MM.1S (cell line): ENCODE results near the gene COL3A1.

Experiments used
- DNase-seq: peaks from one replicate; pipeline ENCODE4 v3.0.0-alpha.2; 2015
- H2AFZ ChIP-seq: fragments of 300-600 bp; sonication (generic); 2 replicates; pipeline ENCODE4 v1.6.0; 2016; ENCODE audit warnings: antibody characterized with exemption, low read length
- H3F3A ChIP-seq: fragments of 300-600 bp; sonication (generic); 2 replicates; pipeline ENCODE4 v1.6.1; 2016; ENCODE audit warnings: mild to moderate bottlenecking, antibody characterized with exemption, low read length, moderate library complexity, mixed read lengths; ENCODE audit not compliant: insufficient read depth
- H3K27ac ChIP-seq: fragments of 300-600 bp; sonication (generic); 2 replicates; pipeline ENCODE4 v1.5.1; 2016; ENCODE audit warnings: mild to moderate bottlenecking, low read length
- H3K27me3 ChIP-seq: fragments of 300-600 bp; sonication (generic); replicated peaks from 2 replicates; pipeline ENCODE4 v1.6.0; 2016; ENCODE audit warnings: low read length; ENCODE audit not compliant: insufficient read depth
- H3K36me3 ChIP-seq: fragments of 300-600 bp; sonication (generic); replicated peaks from 2 replicates; pipeline ENCODE4 v1.6.1; 2016; ENCODE audit warnings: mild to moderate bottlenecking, low read length, mixed read lengths; ENCODE audit not compliant: insufficient read depth
- H3K4me1 ChIP-seq: fragments of 300-600 bp; sonication (generic); 2 replicates; pipeline ENCODE4 v1.6.1; 2016; ENCODE audit warnings: low read length, mixed read lengths
- H3K4me2 ChIP-seq: fragments of 300-600 bp; sonication (generic); 2 replicates; pipeline ENCODE4 v1.6.0; 2016; ENCODE audit warnings: low read depth, low read length
- H3K4me3 ChIP-seq: fragments of 300-600 bp; sonication (generic); 2 replicates; pipeline ENCODE4 v1.5.1; 2016; ENCODE audit warnings: low read length, mixed read lengths
- H3K79me2 ChIP-seq: fragments of 300-600 bp; sonication (generic); 2 replicates; pipeline ENCODE4 v1.6.1; 2016; ENCODE audit warnings: mixed run types, low read length, mixed read lengths
- H3K9ac ChIP-seq: fragments of 300-600 bp; sonication (generic); 2 replicates; pipeline ENCODE4 v1.6.1; 2016; ENCODE audit warnings: low read length, mixed read lengths
- H3K9me2 ChIP-seq: fragments of 300-600 bp; sonication (generic); replicated peaks from 2 replicates; pipeline ENCODE4 v1.6.1; 2016; ENCODE audit warnings: mild to moderate bottlenecking, low read length, mixed read lengths; ENCODE audit not compliant: insufficient read depth
- H3K9me3 ChIP-seq: fragments of 300-600 bp; sonication (generic); replicated peaks from 2 replicates; pipeline ENCODE4 v1.6.1; 2016; ENCODE audit warnings: mild to moderate bottlenecking, low read length, mixed read lengths; ENCODE audit not compliant: insufficient read depth
- H4K20me1 ChIP-seq: fragments of 300-600 bp; sonication (generic); 2 replicates; pipeline ENCODE4 v1.6.1; 2016; ENCODE audit warnings: mild to moderate bottlenecking, low read length, moderate library complexity, mixed read lengths; ENCODE audit not compliant: insufficient read depth
- EZH2 ChIP-seq: fragments of 300-600 bp; sonication (generic); optimal IDR thresholded peaks from 2 replicates; pipeline ENCODE3; 2017; ENCODE audit warnings: low read depth, mild to moderate bottlenecking, antibody characterized with exemption, low read length, mixed read lengths
- EZH2phosphoT487 ChIP-seq: fragments of 300-600 bp; sonication (generic); IDR thresholded peaks from 2 replicates; pipeline ENCODE4 v1.6.1; 2018; ENCODE audit warnings: antibody characterized with exemption, low read length
- TF ChIP-seq, protein P1 (sequence below): fragments of 300-600 bp; sonication (generic); IDR thresholded peaks from 2 replicates; pipeline ENCODE4 v1.5.1; 2016; ENCODE audit warnings: antibody characterized with exemption, low read length, mixed read lengths

Gene COL3A1

DNA sequence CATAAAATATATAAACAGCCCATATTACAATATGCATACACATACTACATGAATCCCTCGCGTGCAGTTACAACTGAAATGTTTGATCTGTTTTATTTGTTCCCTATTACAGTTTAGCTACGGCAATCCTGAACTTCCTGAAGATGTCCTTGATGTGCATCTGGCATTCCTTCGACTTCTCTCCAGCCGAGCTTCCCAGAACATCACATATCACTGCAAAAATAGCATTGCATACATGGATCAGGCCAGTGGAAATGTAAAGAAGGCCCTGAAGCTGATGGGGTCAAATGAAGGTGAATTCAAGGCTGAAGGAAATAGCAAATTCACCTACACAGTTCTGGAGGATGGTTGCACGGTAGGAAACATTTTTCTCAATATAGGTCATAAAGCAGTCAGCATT, 36.4 kb downstream of the COL3A1 start:
- Histone ChIP-seq H4K20me1 (no peaks in the 10 kb centered on the region), H3K4me3 (no peak overlapping the region), H3K27ac (no peak overlapping the region), H3K9ac (no peak overlapping the region), H3F3A (no peaks in the 10 kb centered on the region), H3K79me2 (no peaks in the 10 kb centered on the region), H3K4me2 (no peak overlapping the region), H3K4me1 (no peaks in the 10 kb centered on the region), H3K36me3 (no peaks in the 10 kb centered on the region), H3K9me2 (no peaks in the 10 kb centered on the region), H3K9me3 (no peaks in the 10 kb centered on the region), H2AFZ (no peak overlapping the region), H3K27me3 (no peaks in the 10 kb centered on the region)
- TF ChIP-seq, protein P1, sequence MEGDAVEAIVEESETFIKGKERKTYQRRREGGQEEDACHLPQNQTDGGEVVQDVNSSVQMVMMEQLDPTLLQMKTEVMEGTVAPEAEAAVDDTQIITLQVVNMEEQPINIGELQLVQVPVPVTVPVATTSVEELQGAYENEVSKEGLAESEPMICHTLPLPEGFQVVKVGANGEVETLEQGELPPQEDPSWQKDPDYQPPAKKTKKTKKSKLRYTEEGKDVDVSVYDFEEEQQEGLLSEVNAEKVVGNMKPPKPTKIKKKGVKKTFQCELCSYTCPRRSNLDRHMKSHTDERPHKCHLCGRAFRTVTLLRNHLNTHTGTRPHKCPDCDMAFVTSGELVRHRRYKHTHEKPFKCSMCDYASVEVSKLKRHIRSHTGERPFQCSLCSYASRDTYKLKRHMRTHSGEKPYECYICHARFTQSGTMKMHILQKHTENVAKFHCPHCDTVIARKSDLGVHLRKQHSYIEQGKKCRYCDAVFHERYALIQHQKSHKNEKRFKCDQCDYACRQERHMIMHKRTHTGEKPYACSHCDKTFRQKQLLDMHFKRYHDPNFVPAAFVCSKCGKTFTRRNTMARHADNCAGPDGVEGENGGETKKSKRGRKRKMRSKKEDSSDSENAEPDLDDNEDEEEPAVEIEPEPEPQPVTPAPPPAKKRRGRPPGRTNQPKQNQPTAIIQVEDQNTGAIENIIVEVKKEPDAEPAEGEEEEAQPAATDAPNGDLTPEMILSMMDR, result no peak
- no peak for TF ChIP-seq EZH2
- no peak for TF ChIP-seq EZH2phosphoT487
- DNase-seq, result no peak

GRCh38 chr2:189012351-189012750, 38.2 kb downstream of the COL3A1 start:
- Histone ChIP-seq H3K27ac (no peak overlapping the region), H3F3A (no peaks in the 10 kb centered on the region), H3K4me1 (no peaks in the 10 kb centered on the region), H3K4me2 (no peak overlapping the region), H2AFZ (no peak overlapping the region), H4K20me1 (no peaks in the 10 kb centered on the region), H3K9me2 (no peaks in the 10 kb centered on the region), H3K79me2 (no peaks in the 10 kb centered on the region), H3K9ac (no peak overlapping the region), H3K4me3 (no peak overlapping the region), H3K27me3 (no peaks in the 10 kb centered on the region), H3K9me3 (no peaks in the 10 kb centered on the region), H3K36me3 (no peaks in the 10 kb centered on the region)
- no peak for DNase-seq
- no peak for TF ChIP-seq EZH2
- TF ChIP-seq, protein P1, result no peak
- TF ChIP-seq EZH2phosphoT487, result no peak

DNA sequence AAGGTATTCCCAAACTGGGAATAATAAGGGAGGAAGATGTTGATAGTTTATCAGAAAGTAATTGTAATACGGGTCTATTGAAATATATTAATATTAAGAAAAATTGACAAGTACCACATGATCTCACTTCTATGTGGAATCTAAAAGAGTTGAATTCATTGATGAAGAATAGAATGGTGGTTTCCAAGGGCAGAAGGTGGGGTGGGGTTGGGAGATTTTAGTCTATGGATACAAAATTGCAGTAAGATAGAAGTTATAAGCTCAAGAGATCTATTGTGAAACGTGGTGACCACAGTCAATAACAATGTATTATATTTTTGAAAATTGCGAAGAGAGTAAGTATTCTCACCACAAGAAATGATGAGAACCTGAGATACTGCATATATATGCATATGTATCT, 38.9 kb downstream of the COL3A1 start:
- Histone ChIP-seq H3K27ac (no peak overlapping the region), H3K4me1 (no peaks in the 10 kb centered on the region), H3K9me2 (no peaks in the 10 kb centered on the region), H3F3A (no peaks in the 10 kb centered on the region), H3K4me2 (no peak overlapping the region), H3K4me3 (no peak overlapping the region), H3K27me3 (no peaks in the 10 kb centered on the region), H3K36me3 (no peaks in the 10 kb centered on the region), H2AFZ (no peak overlapping the region), H3K9me3 (no peaks in the 10 kb centered on the region), H4K20me1 (no peaks in the 10 kb centered on the region), H3K9ac (no peak overlapping the region), H3K79me2 (no peaks in the 10 kb centered on the region)
- TF ChIP-seq EZH2phosphoT487 (no peak), EZH2 (no peak)
- TF ChIP-seq, protein P1, result no peak
- DNase-seq, result no peak
